ENCODE results near the gene H19. TPM values are rescaled to one million over a fixed set of nuclear protein-coding genes. Genes with fewer than 3 reads are reported as not detected.

Gene H19
- total RNA-seq, 1 donor from 2014 or later = 71.3 TPM

DNA sequence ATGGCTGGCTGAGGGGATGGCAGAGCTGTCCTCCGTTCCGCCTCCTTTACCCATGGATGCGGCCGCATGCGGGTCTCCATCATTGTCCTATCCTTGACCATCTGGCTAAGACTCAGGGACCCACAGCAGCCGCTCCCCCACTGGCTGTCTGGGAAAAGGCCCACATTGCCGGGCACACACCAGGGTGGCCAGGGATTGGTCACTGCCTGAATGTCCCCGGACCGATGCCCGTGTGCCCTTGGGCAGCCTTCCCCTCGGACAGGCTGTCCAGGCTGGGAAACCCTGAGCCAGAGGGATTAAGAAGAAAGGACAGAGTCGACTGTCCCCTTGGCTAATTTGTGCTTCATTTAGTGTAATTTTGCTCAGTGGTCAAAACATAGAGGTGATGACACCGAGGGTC lies 22.5 kb downstream of the H19 start:
- Mint-ChIP-seq H3K4me1 (no peaks in the 10 kb centered on the region), H3K27me3 (ENCODE audit: low read depth) (no peaks in the 10 kb centered on the region), H3K9me3 (no peaks in the 10 kb centered on the region), H3K4me3 (no peak overlapping the region), H3K27ac (ENCODE audit: unreplicated experiment) (no peak overlapping the region), H3K36me3 (ENCODE audit: low read depth) (no peaks in the 10 kb centered on the region)
- TF ChIP-seq, protein P1, sequence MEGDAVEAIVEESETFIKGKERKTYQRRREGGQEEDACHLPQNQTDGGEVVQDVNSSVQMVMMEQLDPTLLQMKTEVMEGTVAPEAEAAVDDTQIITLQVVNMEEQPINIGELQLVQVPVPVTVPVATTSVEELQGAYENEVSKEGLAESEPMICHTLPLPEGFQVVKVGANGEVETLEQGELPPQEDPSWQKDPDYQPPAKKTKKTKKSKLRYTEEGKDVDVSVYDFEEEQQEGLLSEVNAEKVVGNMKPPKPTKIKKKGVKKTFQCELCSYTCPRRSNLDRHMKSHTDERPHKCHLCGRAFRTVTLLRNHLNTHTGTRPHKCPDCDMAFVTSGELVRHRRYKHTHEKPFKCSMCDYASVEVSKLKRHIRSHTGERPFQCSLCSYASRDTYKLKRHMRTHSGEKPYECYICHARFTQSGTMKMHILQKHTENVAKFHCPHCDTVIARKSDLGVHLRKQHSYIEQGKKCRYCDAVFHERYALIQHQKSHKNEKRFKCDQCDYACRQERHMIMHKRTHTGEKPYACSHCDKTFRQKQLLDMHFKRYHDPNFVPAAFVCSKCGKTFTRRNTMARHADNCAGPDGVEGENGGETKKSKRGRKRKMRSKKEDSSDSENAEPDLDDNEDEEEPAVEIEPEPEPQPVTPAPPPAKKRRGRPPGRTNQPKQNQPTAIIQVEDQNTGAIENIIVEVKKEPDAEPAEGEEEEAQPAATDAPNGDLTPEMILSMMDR (conservative IDR thresholded peaks at IDR 0.05) = no peak
- DNase-seq (ENCODE audit: low read depth, low spot score) = no peak

DNA sequence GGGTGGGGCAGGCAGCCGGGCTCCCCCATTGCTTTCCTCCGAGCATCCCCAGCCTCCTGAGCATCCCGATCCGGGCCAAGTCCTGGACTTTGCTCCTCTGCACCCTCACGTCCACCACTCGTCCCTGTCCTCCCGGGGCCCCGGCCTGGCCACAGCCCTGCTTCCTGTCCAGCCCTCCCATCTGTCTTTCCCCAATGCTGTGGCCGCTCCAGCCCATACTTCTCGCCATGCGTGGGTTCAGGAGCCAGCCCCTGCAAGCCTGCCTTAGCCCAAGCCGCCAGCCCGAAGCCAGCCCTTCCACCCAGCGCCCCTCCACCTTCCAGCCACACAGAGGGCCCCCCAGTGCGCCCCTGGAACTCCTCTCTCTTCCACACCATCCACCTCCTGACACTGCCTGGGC lies 26.7 kb downstream of the H19 start:
- Mint-ChIP-seq H3K9me3 (no peaks in the 10 kb centered on the region), H3K4me3 (no peak overlapping the region), H3K36me3 (ENCODE audit: low read depth) (no peaks in the 10 kb centered on the region), H3K27me3 (ENCODE audit: low read depth) (no peaks in the 10 kb centered on the region), H3K4me1 (no peaks in the 10 kb centered on the region), H3K27ac (ENCODE audit: unreplicated experiment) (no peak overlapping the region)
- no peak for DNase-seq (ENCODE audit: low read depth, low spot score)
- TF ChIP-seq, protein P1 (conservative IDR thresholded peaks at IDR 0.05) = no peak

DNA sequence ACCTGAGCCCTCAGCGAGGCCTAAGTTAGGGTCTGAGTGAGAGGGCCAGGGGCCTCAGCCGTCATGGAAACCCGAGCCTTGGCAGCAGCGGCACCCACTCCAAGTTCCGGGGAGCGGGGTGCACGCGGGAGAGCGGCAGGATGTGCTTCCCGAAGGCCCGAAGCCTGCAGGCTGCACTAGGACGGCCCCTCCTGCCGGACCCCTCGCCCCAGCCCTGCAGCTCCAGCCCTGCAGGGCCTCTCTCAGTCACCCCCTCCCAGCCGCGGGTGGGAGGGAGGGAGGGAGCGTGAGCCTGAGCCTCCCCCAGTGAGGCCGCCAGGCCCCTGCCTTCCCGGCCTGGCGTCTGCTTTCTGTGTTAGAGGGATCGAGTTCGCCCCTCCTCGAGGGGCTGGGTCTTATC lies 27.9 kb downstream of the H19 start:
- Mint-ChIP-seq H3K27ac (ENCODE audit: unreplicated experiment) (no peak overlapping the region), H3K4me1 (no peaks in the 10 kb centered on the region), H3K9me3 (no peaks in the 10 kb centered on the region), H3K27me3 (ENCODE audit: low read depth) (no peaks in the 10 kb centered on the region), H3K4me3 (no peak overlapping the region), H3K36me3 (ENCODE audit: low read depth) (no peaks in the 10 kb centered on the region)
- no peak for DNase-seq (ENCODE audit: low read depth, low spot score)
- TF ChIP-seq, protein P1 (conservative IDR thresholded peaks at IDR 0.05) = no peak

DNA sequence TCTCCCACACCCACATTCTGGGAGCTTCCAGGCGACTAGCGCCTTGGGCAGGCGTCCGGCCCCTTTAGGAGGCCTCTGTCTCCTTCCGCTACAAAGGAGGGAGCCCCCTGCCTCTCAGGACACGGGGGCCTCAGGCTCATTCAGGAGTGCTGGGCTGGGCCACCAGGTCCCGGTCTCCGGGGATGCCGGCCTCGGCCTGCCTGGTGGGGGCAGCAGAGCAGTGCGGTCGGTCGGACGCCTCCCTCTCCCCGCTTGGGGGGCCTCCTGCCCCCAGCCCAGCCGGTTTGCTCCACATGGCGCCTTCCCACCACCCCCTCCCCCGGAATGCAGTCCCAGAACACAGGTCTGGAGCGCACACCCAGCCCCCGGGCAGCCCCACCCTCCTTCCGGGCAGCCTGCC lies 28.6 kb downstream of the H19 start:
- no peaks in the 10 kb centered on the region for H3K36me3 Mint-ChIP-seq (ENCODE audit: low read depth)
- H3K4me1 Mint-ChIP-seq = no peaks in the 10 kb centered on the region
- H3K9me3 Mint-ChIP-seq = no peaks in the 10 kb centered on the region
- no peak overlapping the region for H3K27ac Mint-ChIP-seq (ENCODE audit: unreplicated experiment)
- H3K4me3 Mint-ChIP-seq = no peak overlapping the region
- no peak for DNase-seq (ENCODE audit: low read depth, low spot score)
- TF ChIP-seq, protein P1 (conservative IDR thresholded peaks at IDR 0.05) = no peak
- H3K27me3 Mint-ChIP-seq (ENCODE audit: low read depth) = no peaks in the 10 kb centered on the region

DNA sequence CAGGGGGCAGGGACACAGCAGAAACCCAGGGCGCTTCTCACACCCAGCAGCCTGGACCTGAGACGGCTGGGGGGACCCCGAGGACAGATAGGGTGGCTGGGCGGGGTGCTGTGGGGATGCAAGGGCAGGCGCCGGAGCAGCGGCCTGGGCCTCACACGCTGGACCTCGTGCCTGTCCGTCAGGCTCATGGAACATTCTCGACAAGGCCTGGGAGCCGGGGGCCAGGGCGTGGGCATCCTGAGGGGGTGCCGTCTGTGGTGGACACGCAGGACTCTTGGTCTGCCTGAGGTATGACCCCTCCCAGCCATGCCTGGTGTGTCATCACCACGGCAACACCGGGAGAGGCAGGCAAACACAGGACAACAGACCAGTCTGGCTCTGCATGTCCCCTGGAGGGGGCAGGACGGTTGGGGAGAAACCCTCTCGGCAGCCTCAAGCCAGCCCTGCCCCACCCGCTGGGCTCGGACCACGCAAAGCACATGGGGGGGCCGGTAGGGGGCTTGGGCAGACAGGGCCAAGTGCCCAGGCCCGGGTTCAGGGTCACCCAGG lies 29.1 kb downstream of the H19 start:
- Mint-ChIP-seq H3K4me1 (no peaks in the 10 kb centered on the region), H3K27me3 (ENCODE audit: low read depth) (no peaks in the 10 kb centered on the region), H3K9me3 (no peaks in the 10 kb centered on the region), H3K36me3 (ENCODE audit: low read depth) (no peaks in the 10 kb centered on the region), H3K4me3 (no peak overlapping the region), H3K27ac (ENCODE audit: unreplicated experiment) (no peak overlapping the region)
- TF ChIP-seq, protein P1 (conservative IDR thresholded peaks at IDR 0.05) = no peak
- no peak for DNase-seq (ENCODE audit: low read depth, low spot score)
